ENCODE data around the gene CREB1.

Gene CREB1

DNA sequence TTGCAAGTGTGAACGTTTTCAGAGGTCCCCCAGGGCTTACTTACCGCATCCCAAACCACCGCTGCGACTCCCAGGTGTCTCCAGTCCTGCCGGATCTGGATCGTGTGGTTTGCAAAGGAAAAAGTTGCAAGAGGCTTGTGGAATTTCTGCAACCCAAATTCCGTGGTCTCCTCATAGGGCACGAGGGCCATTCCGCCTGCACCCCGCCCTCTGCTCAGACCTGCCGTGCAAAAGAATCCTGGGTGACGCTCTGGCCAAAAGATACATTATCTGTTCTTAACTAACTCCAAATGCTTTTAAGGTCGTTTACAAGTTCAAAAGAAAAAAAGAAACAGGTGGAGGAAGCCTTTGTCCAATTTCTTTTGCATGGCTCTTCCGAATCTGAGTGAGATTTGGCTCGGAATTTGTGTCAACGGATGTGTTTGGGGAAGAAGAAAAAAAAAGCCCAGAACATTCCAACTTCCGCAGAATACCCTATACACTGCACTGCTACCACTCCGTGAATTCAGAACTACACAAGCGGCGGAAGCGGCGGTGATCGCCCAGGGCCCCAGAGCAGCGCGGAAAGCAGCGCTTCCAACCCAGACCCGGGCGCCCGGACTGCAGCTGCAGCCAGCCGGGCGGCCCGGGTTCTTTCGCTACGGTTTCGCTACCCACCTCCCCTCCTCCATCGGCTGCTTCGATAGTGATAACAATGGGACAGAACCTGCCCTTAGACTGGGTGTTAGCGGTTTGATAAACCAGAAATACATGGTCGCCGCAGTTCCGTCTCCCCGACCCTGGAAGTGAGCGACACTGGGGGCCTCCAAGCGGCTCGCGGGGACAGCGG lies 94.6 kb downstream of the CREB1 start:
- TF ChIP-seq GABPA (IDR thresholded peaks at IDR 0.05; ENCODE audit: low read depth) (peak; percentile 67; the same call in 1 of the 2 replicates), POLR2AphosphoS5 (IDR thresholded peaks at IDR 0.05; ENCODE audit: low read depth) (peak; percentile 84; the same call in 1 of the 2 replicates), SPI1 (IDR thresholded peaks at IDR 0.05; ENCODE audit: borderline replicate concordance, low read depth) (no peak)
- TF ChIP-seq, protein P1, sequence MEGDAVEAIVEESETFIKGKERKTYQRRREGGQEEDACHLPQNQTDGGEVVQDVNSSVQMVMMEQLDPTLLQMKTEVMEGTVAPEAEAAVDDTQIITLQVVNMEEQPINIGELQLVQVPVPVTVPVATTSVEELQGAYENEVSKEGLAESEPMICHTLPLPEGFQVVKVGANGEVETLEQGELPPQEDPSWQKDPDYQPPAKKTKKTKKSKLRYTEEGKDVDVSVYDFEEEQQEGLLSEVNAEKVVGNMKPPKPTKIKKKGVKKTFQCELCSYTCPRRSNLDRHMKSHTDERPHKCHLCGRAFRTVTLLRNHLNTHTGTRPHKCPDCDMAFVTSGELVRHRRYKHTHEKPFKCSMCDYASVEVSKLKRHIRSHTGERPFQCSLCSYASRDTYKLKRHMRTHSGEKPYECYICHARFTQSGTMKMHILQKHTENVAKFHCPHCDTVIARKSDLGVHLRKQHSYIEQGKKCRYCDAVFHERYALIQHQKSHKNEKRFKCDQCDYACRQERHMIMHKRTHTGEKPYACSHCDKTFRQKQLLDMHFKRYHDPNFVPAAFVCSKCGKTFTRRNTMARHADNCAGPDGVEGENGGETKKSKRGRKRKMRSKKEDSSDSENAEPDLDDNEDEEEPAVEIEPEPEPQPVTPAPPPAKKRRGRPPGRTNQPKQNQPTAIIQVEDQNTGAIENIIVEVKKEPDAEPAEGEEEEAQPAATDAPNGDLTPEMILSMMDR (IDR thresholded peaks at IDR 0.05; ENCODE audit: insufficient read depth, low read length) = no peak
- TF ChIP-seq, protein P2, sequence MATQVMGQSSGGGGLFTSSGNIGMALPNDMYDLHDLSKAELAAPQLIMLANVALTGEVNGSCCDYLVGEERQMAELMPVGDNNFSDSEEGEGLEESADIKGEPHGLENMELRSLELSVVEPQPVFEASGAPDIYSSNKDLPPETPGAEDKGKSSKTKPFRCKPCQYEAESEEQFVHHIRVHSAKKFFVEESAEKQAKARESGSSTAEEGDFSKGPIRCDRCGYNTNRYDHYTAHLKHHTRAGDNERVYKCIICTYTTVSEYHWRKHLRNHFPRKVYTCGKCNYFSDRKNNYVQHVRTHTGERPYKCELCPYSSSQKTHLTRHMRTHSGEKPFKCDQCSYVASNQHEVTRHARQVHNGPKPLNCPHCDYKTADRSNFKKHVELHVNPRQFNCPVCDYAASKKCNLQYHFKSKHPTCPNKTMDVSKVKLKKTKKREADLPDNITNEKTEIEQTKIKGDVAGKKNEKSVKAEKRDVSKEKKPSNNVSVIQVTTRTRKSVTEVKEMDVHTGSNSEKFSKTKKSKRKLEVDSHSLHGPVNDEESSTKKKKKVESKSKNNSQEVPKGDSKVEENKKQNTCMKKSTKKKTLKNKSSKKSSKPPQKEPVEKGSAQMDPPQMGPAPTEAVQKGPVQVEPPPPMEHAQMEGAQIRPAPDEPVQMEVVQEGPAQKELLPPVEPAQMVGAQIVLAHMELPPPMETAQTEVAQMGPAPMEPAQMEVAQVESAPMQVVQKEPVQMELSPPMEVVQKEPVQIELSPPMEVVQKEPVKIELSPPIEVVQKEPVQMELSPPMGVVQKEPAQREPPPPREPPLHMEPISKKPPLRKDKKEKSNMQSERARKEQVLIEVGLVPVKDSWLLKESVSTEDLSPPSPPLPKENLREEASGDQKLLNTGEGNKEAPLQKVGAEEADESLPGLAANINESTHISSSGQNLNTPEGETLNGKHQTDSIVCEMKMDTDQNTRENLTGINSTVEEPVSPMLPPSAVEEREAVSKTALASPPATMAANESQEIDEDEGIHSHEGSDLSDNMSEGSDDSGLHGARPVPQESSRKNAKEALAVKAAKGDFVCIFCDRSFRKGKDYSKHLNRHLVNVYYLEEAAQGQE (IDR thresholded peaks at IDR 0.05; ENCODE audit: insufficient replicate concordance, low read depth) = peak; percentile 51
- H3K4me3 ChIP-seq (replicated peaks; ENCODE audit: insufficient read depth, low read length) = peak overlapping the region; percentile 68
- DNase-seq (ENCODE audit: low read depth in 1 of 2, low spot score in 1 of 2) = peak; percentile 34 to 84
- peak overlapping the region; percentile 98 for H3K27ac ChIP-seq (replicated peaks)
- no peaks in the 10 kb centered on the region for H3K27me3 ChIP-seq (ENCODE audit: insufficient read depth, poor library complexity, severe bottlenecking)

DNA sequence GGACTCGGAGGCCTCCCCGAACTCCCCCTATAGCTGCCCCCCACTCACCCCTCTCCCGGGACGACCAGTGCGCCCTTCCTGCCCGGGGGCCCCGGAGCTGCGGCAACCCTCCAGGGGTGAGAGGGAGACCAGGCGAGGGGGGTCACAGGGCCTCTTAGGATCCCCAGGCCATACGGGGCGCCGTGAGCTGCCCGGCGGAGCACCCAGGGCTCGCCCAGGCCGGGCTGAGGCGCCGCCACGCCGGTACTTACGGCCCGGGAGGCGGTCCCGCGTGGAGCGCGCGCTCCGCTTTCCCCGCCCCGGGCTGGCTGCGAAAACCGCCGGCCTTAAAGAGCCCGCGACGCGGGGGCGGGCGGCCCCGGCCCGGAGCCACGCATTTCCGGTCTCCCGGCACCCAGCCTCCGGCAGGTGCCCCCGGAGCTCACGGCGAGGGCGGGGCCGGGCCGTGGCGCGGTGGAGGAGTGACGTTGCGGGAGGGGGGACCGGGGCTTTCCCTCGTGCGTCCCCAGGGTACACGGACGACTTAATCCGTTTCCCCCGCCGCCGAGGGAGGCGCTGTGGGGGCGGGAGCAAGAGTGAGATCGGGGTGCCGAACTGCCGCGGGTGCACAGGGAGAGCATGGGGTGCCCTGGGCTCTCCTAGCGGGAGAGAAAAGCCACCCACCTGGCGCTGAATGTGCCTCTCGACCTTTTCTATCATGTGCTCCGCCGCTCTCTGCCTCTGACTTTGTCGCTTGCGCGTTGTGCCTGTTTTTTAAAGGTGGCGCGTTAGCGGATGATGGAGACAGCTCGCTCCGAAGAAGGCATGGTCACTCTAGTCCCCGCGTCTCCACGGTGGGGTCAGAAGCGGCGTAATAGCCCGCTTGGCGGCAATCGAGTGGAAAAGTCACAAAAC lies 95.5 kb downstream of the CREB1 start, which contains the start of gene METTL21A:
Gene METTL21A, minus strand, starts transcription at position 381 of the 894 bp plus-strand sequence. CDS start 1,019 bp downstream, outside the sequence.
- DNase-seq (ENCODE audit: low read depth in 1 of 2, low spot score in 1 of 2) = peak; percentile 78 to 95

More for the DNA sequence above, 95.5 kb downstream of the CREB1 start, which contains the start of gene METTL21A:
- TF ChIP-seq, protein P1 (IDR thresholded peaks at IDR 0.05; ENCODE audit: insufficient read depth, low read length) = peak; percentile 31
- TF ChIP-seq, protein P2 (IDR thresholded peaks at IDR 0.05; ENCODE audit: insufficient replicate concordance, low read depth) = peak; percentile 58
- TF ChIP-seq GABPA (IDR thresholded peaks at IDR 0.05; ENCODE audit: low read depth) = peak; percentile 64; the same call in 1 of the 2 replicates
- TF ChIP-seq POLR2AphosphoS5 (IDR thresholded peaks at IDR 0.05; ENCODE audit: low read depth) = peak; percentile 92
- no peak for TF ChIP-seq SPI1 (IDR thresholded peaks at IDR 0.05; ENCODE audit: borderline replicate concordance, low read depth)
- Histone ChIP-seq H3K4me3 (replicated peaks; ENCODE audit: insufficient read depth, low read length) (peak within 1 kb of the TSS; percentile 68), H3K27me3 (ENCODE audit: insufficient read depth, poor library complexity, severe bottlenecking) (no peaks in the 10 kb centered on the region), H3K27ac (replicated peaks) (peak within 1 kb of the TSS; percentile 98)
